Measurements from ENCODE around the gene MOGAT2.

MOGAT2 gene

DNA sequence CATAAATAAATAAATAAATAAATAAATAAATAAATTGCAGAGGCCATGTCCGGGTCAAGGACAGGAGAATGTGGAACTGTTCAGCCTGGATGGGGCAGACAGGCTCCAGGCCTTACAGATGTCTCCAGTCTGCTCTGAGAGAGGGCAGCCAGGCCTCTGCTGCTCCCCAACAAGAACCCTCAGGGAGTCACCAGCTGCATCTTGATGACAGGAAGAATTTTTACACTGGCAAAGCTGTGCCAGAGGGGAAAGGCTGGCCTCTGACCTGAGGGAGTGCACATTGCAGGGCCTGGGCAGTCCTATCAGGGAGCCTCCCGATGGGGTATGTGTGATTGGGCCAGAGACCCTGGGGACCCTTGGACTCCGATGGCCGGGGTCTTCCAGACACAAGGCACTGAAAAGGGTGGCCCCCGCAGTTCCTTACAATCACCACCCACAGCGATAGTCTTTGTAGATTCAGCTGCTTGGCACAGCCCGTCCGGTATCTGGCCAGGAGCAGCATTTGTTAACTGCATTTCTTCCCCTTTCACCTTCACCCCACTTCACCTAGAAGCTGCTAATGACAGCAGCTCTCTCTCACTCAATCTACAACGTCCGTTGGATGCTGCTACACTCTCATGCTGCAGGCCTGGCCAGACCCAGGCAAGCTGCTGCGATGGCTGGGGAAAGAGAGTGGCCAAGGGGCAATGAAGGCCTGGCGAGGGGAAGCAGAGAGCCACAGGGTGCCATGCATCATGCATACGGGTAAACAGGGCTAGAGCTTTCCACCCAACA lies 8.1 kb downstream of the MOGAT2 start:
- in situ Hi-C loops (cut with MboI; ENCODE audit: low sequenced_read_pairs, unreplicated experiment): no loop called here

DNA sequence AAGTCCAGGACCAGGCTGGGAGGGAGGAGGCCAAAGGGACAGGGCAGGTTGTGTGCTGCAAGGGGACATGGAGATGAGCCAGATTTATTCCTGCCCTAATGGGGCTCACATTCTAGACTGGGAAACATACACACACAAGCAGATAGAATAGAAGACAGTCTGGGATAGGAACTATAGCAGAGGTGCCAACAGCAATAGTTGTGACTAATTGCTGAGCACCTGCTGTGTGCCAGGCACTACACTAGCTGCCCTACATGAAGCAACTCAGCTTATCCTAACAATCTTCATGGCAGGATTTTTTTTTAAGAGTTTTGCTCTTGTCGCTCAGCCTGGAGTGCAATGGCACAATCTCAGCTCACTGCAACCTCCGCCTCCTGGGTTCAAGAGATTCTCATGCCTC lies 11.4 kb downstream of the MOGAT2 start:
- in situ Hi-C loops (cut with MboI; ENCODE audit: low sequenced_read_pairs, unreplicated experiment): no loop called here
- no peak for TF ChIP-seq CTCF (IDR thresholded peaks at IDR 0.05; ENCODE audit: borderline replicate concordance, control extremely low read depth, extremely low read depth, insufficient read depth, missing control alignments)
- no peak for DNase-seq (ENCODE audit: low spot score)

More for the DNA sequence above, 8.1 kb downstream of the MOGAT2 start:
- no peak for TF ChIP-seq CTCF (IDR thresholded peaks at IDR 0.05; ENCODE audit: borderline replicate concordance, control extremely low read depth, extremely low read depth, insufficient read depth, missing control alignments)
- no peak for DNase-seq (ENCODE audit: low spot score)

GRCh38 chr11:75731095-75731494 lies 13.5 kb downstream of the MOGAT2 start:
- DNase-seq (ENCODE audit: low spot score): no peak
- in situ Hi-C loops (cut with MboI; ENCODE audit: low sequenced_read_pairs, unreplicated experiment): no loop called here
- no peak for TF ChIP-seq CTCF (IDR thresholded peaks at IDR 0.05; ENCODE audit: borderline replicate concordance, control extremely low read depth, extremely low read depth, insufficient read depth, missing control alignments)

DNA sequence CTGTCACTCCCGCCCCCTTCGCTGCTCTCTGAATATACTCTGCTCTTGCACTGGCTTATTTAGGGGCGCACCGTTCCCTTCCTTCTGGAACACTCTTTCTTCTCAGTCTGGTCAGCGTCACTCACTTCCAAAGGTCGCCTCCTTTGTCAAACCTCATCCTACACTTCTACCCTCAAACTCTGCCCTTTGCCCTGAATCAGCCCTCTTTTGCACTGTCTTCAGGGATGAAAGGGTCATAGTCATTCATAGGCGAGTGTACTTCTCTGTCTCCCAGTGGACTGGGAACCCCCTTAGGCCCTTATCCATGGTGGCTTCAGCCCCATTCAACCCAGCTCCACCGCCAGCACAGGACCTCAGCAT lies 15.4 kb downstream of the MOGAT2 start:
- no peak for DNase-seq (ENCODE audit: low spot score)
- no peak for TF ChIP-seq CTCF (IDR thresholded peaks at IDR 0.05; ENCODE audit: borderline replicate concordance, control extremely low read depth, extremely low read depth, insufficient read depth, missing control alignments)
- in situ Hi-C loops (cut with MboI; ENCODE audit: low sequenced_read_pairs, unreplicated experiment): no loop called here

- no peak for DNase-seq (ENCODE audit: low spot score)
- no peak for TF ChIP-seq CTCF (IDR thresholded peaks at IDR 0.05; ENCODE audit: borderline replicate concordance, control extremely low read depth, extremely low read depth, insufficient read depth, missing control alignments)
- in situ Hi-C loops (cut with MboI; ENCODE audit: low sequenced_read_pairs, unreplicated experiment): no loop called here
Observed at GRCh38 chr11:75733431-75734107, 15.9 kb downstream of the MOGAT2 start.

DNA sequence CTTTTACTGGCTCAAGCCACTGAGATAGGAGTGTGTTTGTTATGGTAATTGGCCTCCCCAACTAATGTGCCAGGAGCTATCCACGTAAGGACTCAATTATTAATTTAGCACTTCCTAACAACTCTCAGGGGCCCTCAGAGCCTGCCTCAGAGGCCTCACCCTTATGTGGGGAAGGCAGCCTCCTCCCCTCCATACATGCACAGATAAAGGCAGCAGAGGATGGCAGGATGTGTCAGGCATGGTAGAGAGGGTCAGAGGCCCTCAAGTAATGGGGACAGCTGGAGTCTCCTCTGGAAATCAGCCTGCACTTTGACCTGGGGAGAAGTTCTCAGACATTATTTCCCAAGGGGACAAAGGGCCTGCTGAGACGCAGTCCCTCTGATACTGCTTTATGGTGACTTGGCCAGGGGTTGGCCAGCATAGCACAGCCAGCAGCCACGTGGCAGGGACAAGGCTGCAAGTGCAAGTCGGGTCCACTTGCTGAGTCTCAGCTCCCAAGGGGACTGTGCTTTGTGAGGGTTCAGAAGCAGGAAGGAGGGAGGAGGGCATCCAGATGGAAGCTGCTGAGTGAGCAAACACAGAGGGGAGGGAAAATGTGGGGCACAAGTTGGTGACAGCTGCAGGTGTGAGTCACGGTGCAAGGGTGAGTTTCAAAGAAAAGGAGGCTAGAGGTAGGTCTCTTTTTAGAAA lies 17.0 kb downstream of the MOGAT2 start:
- DNase-seq (ENCODE audit: low spot score): no peak
- in situ Hi-C loops (cut with MboI; ENCODE audit: low sequenced_read_pairs, unreplicated experiment): no loop called here
- TF ChIP-seq CTCF (IDR thresholded peaks at IDR 0.05; ENCODE audit: borderline replicate concordance, control extremely low read depth, extremely low read depth, insufficient read depth, missing control alignments): no peak
